ENCODE results near the gene PHETA1.
A peak's percentile ranks its signal among the peaks of the same experiment; 100 is the strongest.
"Not testable (repeated sequence)": the region's sequence is repeated elsewhere in the genome, so short reads cannot be mapped to it uniquely, and the experiment has no call there.

Gene PHETA1

GRCh38 chr12:111409403-111409779, 40.5 kb upstream of the PHETA1 start:
- H3K27me3 ChIP-seq (ENCODE audit: insufficient read depth, low read length): no peaks in the 10 kb centered on the region
- H3K9me3 ChIP-seq (ENCODE audit: low read length): no peaks in the 10 kb centered on the region
- H3K36me3 ChIP-seq (ENCODE audit: insufficient read depth, low read length): no peaks in the 10 kb centered on the region
- H3K4me1 ChIP-seq (ENCODE audit: insufficient read depth, low read length): peaks cover 47% of the 10 kb centered on the region
- H3K4me3 ChIP-seq (ENCODE audit: low read length): no peak overlapping the region
- no peak overlapping the region for H2AFZ ChIP-seq (ENCODE audit: low read depth, low read length)

DNA sequence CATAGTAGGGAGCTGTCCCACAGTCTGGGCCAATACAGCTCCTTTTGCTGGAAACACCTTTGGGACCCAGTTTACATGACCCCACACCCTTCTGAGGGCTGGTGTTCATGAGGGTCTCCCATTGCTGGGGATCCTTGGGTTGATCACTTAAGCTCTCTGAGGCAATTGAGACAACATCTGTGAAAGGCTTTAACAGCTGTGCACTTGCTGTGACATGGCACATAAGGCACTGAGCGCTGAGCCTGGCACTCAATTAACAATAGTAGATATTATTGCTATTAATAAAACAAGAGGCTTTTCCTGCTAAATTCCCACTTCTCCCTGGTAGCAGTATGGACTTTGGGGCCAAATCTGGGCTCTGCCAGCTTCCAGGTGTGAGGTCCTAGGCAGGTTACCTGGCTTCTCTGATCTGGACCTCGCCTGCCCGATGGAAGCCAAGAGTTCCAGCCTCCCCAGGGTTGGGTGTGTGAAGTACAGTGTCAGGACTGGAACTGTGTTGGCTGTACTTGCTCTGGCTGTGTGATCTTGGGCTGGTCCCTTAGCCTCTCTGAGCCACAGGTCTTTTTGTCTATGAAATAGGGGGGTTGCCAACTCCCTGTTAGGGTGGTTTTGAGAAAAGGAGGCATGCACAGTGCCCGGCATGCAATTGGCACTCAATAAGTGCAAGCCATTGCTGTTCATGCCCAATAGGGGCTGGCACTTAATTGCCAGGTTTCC, 39.9 kb upstream of the PHETA1 start:
- peaks cover 47% of the 10 kb centered on the region for H3K4me1 ChIP-seq (ENCODE audit: insufficient read depth, low read length)
- no peak overlapping the region for H3K4me3 ChIP-seq (ENCODE audit: low read length)
- peaks cover 3% of the 10 kb centered on the region for H3K27me3 ChIP-seq (ENCODE audit: insufficient read depth, low read length)
- H3K36me3 ChIP-seq (ENCODE audit: insufficient read depth, low read length): no peaks in the 10 kb centered on the region
- H3K9me3 ChIP-seq (ENCODE audit: low read length): no peaks in the 10 kb centered on the region
- no peak overlapping the region for H2AFZ ChIP-seq (ENCODE audit: low read depth, low read length)

DNA sequence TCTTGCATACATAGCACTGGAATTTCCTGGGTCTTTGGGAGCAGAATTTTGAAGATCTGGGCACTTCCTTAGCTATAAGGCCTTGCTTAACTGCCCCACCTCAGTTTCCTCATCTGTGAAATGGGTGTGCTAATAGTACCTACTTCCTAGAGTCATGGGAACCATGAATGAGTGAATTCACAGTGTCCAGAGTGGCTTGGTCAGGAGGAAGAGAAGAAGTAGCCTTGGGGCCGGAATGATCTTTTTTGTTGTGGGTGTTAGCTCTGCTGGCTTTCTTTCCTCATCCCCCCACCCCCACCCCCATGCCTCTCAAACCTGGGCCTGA, 39.2 kb upstream of the PHETA1 start:
- Histone ChIP-seq H3K4me1 (ENCODE audit: insufficient read depth, low read length) (peaks cover 44% of the 10 kb centered on the region), H3K4me3 (ENCODE audit: low read length) (no peak overlapping the region), H3K9me3 (ENCODE audit: low read length) (no peaks in the 10 kb centered on the region), H3K36me3 (ENCODE audit: insufficient read depth, low read length) (no peaks in the 10 kb centered on the region), H2AFZ (ENCODE audit: low read depth, low read length) (no peak overlapping the region), H3K27me3 (ENCODE audit: insufficient read depth, low read length) (peaks cover 3% of the 10 kb centered on the region)

GRCh38 chr12:111407377-111408115, 38.7 kb upstream of the PHETA1 start:
- H3K4me3 ChIP-seq (ENCODE audit: low read length): peak overlapping the region; percentile 60
- H3K27me3 ChIP-seq (ENCODE audit: insufficient read depth, low read length): peaks cover 3% of the 10 kb centered on the region
- no peaks in the 10 kb centered on the region for H3K36me3 ChIP-seq (ENCODE audit: insufficient read depth, low read length)
- no peaks in the 10 kb centered on the region for H3K9me3 ChIP-seq (ENCODE audit: low read length)
- peak overlapping the region; percentile 87 for H2AFZ ChIP-seq (ENCODE audit: low read depth, low read length)
- H3K4me1 ChIP-seq (ENCODE audit: insufficient read depth, low read length): peaks cover 39% of the 10 kb centered on the region

DNA sequence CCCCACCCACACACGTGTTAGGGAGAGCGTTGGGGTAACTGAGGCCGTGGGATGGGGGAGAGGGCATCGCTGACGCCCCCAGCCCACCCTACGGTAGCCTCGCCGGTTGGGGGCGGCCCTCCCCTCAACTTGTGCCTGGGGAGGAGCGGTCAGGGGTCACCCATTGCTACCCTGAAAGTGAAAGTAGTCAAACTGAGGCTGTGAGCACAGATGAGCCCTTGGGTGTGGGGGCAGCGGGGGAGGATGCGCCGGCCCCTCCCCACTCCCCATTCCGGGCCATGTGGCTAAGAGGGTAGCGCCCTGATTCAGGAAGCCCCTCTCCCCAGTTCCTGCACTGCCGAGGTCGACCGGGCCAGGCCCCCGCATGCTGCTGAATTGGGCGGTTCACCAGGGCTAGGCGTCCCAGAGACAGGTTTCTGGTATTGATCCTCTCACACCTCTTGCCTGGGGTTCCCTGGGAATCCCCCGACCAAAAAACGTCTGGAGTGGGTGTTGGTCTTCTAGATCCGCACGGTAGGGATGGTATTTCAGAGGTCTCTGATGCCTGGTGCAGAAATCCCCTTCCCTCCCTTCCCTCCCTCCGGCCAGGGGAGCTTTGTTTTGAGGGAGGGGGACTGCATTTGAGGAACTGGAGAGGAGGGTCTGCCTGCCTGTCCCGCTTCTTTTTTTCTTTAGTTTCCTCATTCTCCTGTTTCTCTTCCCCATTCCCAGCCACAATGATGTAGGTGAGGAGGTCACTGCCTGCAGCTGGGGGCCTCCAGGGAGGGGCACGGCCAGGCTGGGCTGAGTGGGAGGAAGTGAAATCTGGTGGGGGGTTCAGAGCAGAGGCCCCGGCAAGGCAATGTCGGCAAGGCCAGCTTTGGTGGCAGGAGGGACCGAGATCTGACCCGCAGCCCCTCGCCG, 37.8 kb upstream of the PHETA1 start:
- H3K9me3 ChIP-seq (ENCODE audit: low read length): no peaks in the 10 kb centered on the region
- H2AFZ ChIP-seq (ENCODE audit: low read depth, low read length): peak overlapping the region; percentile 87
- peak overlapping the region; percentile 60 for H3K4me3 ChIP-seq (ENCODE audit: low read length)
- no peaks in the 10 kb centered on the region for H3K36me3 ChIP-seq (ENCODE audit: insufficient read depth, low read length)
- H3K4me1 ChIP-seq (ENCODE audit: insufficient read depth, low read length): peaks cover 32% of the 10 kb centered on the region
- H3K27me3 ChIP-seq (ENCODE audit: insufficient read depth, low read length): peaks cover 3% of the 10 kb centered on the region

DNA sequence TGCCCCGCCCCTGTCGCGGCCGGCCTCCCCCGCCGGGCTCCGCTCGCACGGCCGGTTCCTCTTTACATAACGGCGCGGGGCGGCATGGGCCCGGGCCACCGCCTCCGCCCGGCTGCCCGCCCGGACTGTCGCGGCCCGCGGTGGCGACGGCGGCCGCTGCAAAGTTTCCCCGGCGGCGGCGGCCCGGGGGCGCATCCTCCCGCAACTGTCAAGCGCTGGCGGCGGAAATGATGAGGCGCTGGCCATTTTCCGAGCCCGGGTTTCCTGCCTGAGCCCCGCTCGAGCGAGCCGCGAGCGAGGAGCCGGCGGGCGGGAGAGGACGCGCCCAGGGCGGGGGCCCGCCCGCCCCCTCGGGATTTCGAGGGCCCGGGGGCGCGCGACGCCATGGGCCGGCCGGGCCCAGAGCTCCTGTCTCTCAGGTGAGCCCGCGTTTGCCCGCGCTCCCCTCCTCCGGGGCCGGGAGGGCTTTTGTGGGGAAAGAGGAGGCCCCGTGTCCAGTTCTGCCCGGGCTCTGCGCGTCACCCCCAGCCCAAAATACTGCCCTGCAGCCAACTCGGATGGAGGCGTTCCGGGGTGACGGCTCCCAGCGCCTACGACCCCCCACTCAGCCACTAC, 37.1 kb upstream of the PHETA1 start, which contains the start of gene SH2B3:
Gene SH2B3 (plus strand): TSS at position 65 of the 615 bp plus-strand sequence. CDS start 12,223 bp downstream, outside the sequence.
- Histone ChIP-seq H3K9me3 (ENCODE audit: low read length) (no peaks in the 10 kb centered on the region), H2AFZ (ENCODE audit: low read depth, low read length) (peak within 1 kb of the TSS; percentile 87), H3K36me3 (ENCODE audit: insufficient read depth, low read length) (no peaks in the 10 kb centered on the region), H3K4me3 (ENCODE audit: low read length) (peak within 1 kb of the TSS; percentile 60), H3K4me1 (ENCODE audit: insufficient read depth, low read length) (peaks cover 32% of the 10 kb centered on the region), H3K27me3 (ENCODE audit: insufficient read depth, low read length) (peaks cover 3% of the 10 kb centered on the region)

- peak overlapping the region; percentile 87 for H2AFZ ChIP-seq (ENCODE audit: low read depth, low read length)
- peaks cover 3% of the 10 kb centered on the region for H3K27me3 ChIP-seq (ENCODE audit: insufficient read depth, low read length)
- peak overlapping the region; percentile 60 for H3K4me3 ChIP-seq (ENCODE audit: low read length)
- H3K9me3 ChIP-seq (ENCODE audit: low read length): no peaks in the 10 kb centered on the region
- no peaks in the 10 kb centered on the region for H3K36me3 ChIP-seq (ENCODE audit: insufficient read depth, low read length)
- peaks cover 27% of the 10 kb centered on the region for H3K4me1 ChIP-seq (ENCODE audit: insufficient read depth, low read length)
Measured at GRCh38 chr12:111405149-111405858, 36.4 kb upstream of the PHETA1 start.

DNA sequence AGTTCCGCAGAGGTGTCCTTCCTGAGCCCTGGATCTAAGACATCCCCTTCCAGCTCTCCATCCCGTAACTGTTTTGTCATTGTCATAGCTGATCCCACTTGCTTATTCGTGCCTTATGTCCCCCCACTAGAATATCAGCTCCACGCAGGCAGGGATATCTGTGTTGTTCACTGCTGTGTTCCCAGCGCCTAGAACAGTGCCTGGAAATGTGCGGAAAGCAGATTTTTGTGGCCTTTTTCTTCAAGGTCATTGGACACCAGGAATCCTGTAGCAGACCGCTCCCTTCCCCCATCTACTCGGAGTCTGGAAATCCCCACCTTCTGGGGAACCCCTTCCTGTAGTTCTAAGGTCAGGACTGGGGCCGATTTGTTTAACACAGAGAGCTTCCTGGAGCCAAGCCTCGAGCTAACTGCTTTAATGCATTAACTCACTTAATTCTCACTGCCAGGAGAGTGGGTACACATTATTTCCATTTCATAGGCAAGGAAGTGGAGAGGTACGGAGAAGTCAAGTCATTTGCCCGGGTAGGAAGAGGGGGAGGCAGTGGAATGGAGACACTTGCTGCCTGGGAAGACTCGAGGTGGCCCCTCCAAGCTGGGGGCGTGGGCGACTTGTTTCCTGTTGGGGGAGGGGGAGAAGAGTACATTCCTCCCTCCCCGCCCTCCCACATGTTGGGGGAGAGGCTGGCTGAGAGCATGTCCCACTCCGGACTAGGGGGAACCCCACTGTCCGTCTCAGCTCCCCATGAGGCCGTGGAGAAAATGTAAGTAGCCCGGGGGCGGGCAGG, 35.7 kb upstream of the PHETA1 start:
- Histone ChIP-seq H3K9me3 (ENCODE audit: low read length) (no peaks in the 10 kb centered on the region), H3K4me1 (ENCODE audit: insufficient read depth, low read length) (peaks cover 19% of the 10 kb centered on the region), H3K36me3 (ENCODE audit: insufficient read depth, low read length) (no peaks in the 10 kb centered on the region), H2AFZ (ENCODE audit: low read depth, low read length) (peak overlapping the region; percentile 87), H3K27me3 (ENCODE audit: insufficient read depth, low read length) (peaks cover 3% of the 10 kb centered on the region), H3K4me3 (ENCODE audit: low read length) (peak overlapping the region; percentile 60)

DNA sequence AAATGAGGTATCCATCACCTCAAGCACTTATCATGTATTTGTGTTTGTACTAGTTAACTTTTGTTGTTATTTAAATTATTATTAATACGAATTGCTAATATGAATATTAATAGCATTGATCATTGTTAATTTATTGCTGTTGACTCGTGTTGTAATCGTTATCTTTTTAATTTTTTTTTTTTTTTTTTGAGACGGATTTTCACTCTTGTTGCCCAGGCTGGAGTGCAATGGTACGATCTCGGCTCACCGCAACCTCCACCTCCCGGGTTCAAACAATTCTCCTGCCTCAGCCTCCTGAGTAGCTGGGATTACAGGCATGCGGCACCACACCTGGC, 33.6 kb upstream of the PHETA1 start:
- not testable (repeated sequence) for H2AFZ ChIP-seq (ENCODE audit: low read depth, low read length); H3K36me3 ChIP-seq (ENCODE audit: insufficient read depth, low read length); H3K9me3 ChIP-seq (ENCODE audit: low read length); H3K27me3 ChIP-seq (ENCODE audit: insufficient read depth, low read length); H3K4me3 ChIP-seq (ENCODE audit: low read length)
- peaks cover 14% of the 10 kb centered on the region for H3K4me1 ChIP-seq (ENCODE audit: insufficient read depth, low read length)

GRCh38 chr12:111401167-111401605, 32.3 kb upstream of the PHETA1 start:
- no peak overlapping the region for H2AFZ ChIP-seq (ENCODE audit: low read depth, low read length)
- H3K36me3 ChIP-seq (ENCODE audit: insufficient read depth, low read length): no peaks in the 10 kb centered on the region
- peaks cover 7% of the 10 kb centered on the region for H3K27me3 ChIP-seq (ENCODE audit: insufficient read depth, low read length)
- no peak overlapping the region for H3K4me3 ChIP-seq (ENCODE audit: low read length)
- no peaks in the 10 kb centered on the region for H3K9me3 ChIP-seq (ENCODE audit: low read length)
- H3K4me1 ChIP-seq (ENCODE audit: insufficient read depth, low read length): peaks cover 1% of the 10 kb centered on the region

GRCh38 chr12:111399741-111400404, 31.0 kb upstream of the PHETA1 start:
- H2AFZ ChIP-seq (ENCODE audit: low read depth, low read length); H3K4me3 ChIP-seq (ENCODE audit: low read length); H3K4me1 ChIP-seq (ENCODE audit: insufficient read depth, low read length): not testable (repeated sequence)

More at GRCh38 chr12:111399741-111400404, 31.0 kb upstream of the PHETA1 start:
- H3K27me3 ChIP-seq (ENCODE audit: insufficient read depth, low read length); H3K36me3 ChIP-seq (ENCODE audit: insufficient read depth, low read length); H3K9me3 ChIP-seq (ENCODE audit: low read length): not testable (repeated sequence)
